Measurements from ENCODE around the gene GLRX3. TPM values are rescaled to one million over a fixed set of nuclear protein-coding genes. Genes with fewer than 3 reads are reported as not detected.

The GLRX3 gene
- total RNA-seq, 1 donor from 2014 or later: 57.5 TPM

DNA sequence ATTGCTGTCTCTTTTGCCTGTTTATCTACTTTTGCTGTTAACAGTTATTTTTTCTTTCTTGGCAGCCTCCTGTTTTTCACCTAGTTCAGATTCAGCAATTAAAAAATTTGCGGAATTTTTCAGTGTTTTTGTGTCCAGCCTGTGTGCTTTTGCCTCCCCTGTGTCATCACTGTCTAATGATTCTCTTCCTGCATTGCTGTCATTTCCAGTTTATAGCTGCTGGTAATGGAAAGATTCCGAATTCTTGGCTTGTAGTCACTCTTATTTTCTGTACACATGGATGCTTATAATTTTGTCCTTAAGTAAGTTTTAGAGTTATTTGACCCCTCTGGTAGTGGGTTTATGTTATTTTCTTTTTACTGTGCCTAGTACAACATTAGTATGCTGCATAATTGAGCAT, 25.1 kb downstream of the GLRX3 start:
- H3K27ac Mint-ChIP-seq (ENCODE audit: unreplicated experiment): no peak overlapping the region
- H3K9me3 Mint-ChIP-seq (ENCODE audit: low read depth): no peaks in the 10 kb centered on the region
- no peak overlapping the region for H3K4me3 Mint-ChIP-seq (ENCODE audit: unreplicated experiment)
- H3K36me3 Mint-ChIP-seq (ENCODE audit: low read depth): peaks cover 12% of the 10 kb centered on the region
- H3K4me1 Mint-ChIP-seq (ENCODE audit: low read depth): peaks cover 6% of the 10 kb centered on the region
- no peak for TF ChIP-seq CTCF (IDR thresholded peaks at IDR 0.05)
- no peaks in the 10 kb centered on the region for H3K27me3 Mint-ChIP-seq (ENCODE audit: low read depth)
- no peak for DNase-seq (ENCODE audit: low spot score)

DNA sequence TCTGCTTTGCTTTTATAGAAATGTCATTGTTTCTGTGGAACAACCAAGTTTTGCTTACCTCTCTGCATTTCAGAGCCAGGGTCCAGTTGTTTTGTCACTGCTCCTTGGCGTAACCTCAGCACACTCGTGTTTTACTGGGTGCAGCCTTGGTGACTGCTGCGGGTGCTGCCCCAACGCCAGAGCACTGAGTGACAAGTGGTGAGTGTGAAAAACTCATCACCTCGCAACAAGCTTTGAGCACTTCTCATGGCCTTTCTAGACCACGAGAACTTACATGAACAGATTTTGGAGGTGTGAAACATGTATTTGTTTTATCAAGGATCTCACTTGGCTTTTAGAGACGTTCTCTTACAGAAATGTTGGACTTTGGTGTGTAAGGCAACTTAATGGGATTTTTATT, 31.0 kb downstream of the GLRX3 start:
- no peaks in the 10 kb centered on the region for H3K27me3 Mint-ChIP-seq (ENCODE audit: low read depth)

DNA sequence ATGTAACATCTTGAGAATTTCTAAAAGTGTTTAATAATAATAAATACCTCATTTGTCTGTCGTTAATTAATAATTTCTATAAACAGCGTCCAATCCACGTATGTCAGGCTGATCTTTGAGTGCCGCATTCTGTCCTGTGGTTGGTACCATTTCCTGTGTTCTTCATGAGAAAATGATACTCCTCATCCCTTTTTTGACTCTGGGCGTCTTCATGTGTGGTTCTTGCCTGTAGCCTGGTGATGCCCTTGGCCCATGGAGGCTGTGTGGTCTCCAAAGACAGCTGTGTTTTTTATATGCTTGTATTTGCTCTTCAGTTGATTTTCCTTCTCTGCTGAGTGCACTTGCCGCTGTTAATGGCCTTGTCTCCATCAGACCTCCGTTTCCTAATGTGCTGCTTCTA, 31.5 kb downstream of the GLRX3 start:
- no peak overlapping the region for H3K27ac Mint-ChIP-seq (ENCODE audit: unreplicated experiment)
- no peak overlapping the region for H3K4me3 Mint-ChIP-seq (ENCODE audit: unreplicated experiment)
- H3K36me3 Mint-ChIP-seq (ENCODE audit: low read depth): peaks cover 19% of the 10 kb centered on the region
- no peak for TF ChIP-seq CTCF (IDR thresholded peaks at IDR 0.05)
- no peaks in the 10 kb centered on the region for H3K27me3 Mint-ChIP-seq (ENCODE audit: low read depth)
- DNase-seq (ENCODE audit: low spot score): no peak
- H3K4me1 Mint-ChIP-seq (ENCODE audit: low read depth): no peaks in the 10 kb centered on the region
- H3K9me3 Mint-ChIP-seq (ENCODE audit: low read depth): no peaks in the 10 kb centered on the region

More for the DNA sequence above, 31.0 kb downstream of the GLRX3 start:
- no peak for TF ChIP-seq CTCF (IDR thresholded peaks at IDR 0.05)
- H3K4me1 Mint-ChIP-seq (ENCODE audit: low read depth): no peaks in the 10 kb centered on the region
- H3K4me3 Mint-ChIP-seq (ENCODE audit: unreplicated experiment): no peak overlapping the region
- H3K9me3 Mint-ChIP-seq (ENCODE audit: low read depth): no peaks in the 10 kb centered on the region
- no peak overlapping the region for H3K27ac Mint-ChIP-seq (ENCODE audit: unreplicated experiment)
- no peak for DNase-seq (ENCODE audit: low spot score)
- H3K36me3 Mint-ChIP-seq (ENCODE audit: low read depth): peaks cover 20% of the 10 kb centered on the region

DNA sequence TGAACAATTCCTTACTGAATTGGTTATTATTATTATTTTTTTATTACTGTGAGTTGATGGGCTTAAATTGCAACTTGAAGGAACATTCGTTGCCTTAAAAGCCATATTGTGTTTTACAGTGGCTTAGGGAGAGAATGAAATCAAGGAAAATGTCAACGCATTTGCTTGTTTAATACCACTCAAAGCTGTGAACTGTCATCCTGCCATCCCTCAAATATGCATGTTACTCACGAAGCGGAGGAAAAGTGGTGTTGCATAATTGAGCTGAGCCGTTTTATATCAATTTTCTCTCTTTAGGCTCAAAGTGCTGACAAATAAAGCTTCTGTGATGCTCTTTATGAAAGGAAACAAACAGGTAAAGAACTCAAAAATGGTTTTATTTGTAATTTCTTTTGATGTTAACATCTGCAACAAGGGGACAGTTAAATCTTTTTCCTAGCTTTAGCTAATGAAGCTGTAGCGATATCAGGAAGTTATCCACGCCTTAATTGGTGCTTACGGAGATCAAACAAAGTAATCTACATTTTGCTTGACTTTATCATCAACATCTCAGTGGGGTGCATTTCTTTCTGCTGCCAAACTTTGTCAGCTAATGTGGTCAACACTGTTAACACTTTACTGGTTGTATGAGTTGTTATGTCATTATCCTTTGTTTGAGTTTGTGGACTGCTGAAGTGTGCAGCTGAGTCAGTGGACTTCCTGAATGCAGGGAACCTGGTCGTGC, 33.1 kb downstream of the GLRX3 start:
- no peaks in the 10 kb centered on the region for H3K9me3 Mint-ChIP-seq (ENCODE audit: low read depth)
- no peak for TF ChIP-seq CTCF (IDR thresholded peaks at IDR 0.05)
- H3K27me3 Mint-ChIP-seq (ENCODE audit: low read depth): no peaks in the 10 kb centered on the region
- H3K4me3 Mint-ChIP-seq (ENCODE audit: unreplicated experiment): no peak overlapping the region
- no peak for DNase-seq (ENCODE audit: low spot score)
- no peak overlapping the region for H3K27ac Mint-ChIP-seq (ENCODE audit: unreplicated experiment)
- no peaks in the 10 kb centered on the region for H3K4me1 Mint-ChIP-seq (ENCODE audit: low read depth)
- H3K36me3 Mint-ChIP-seq (ENCODE audit: low read depth): peaks cover 21% of the 10 kb centered on the region

DNA sequence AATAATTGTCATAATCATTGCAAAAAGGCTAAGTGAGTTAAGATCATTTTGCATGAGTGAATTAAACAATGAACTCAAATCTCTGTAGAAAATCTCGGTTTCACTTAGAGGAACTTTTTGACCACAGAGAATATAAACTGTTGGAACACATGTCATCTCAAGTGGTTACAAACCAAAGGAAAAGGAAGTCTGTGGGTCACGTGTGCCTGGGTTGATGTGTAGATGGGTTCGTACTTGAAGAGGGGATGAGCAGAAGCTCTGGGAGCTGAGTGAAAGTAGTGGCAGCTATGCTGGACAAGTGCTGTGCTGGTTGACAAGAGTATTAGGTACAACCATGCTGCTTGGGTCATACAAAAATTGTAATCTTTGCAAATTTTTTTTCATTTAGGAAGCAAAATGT, 35.0 kb downstream of the GLRX3 start:
- Mint-ChIP-seq H3K4me3 (ENCODE audit: unreplicated experiment) (no peak overlapping the region), H3K36me3 (ENCODE audit: low read depth) (peaks cover 28% of the 10 kb centered on the region), H3K9me3 (ENCODE audit: low read depth) (no peaks in the 10 kb centered on the region), H3K4me1 (ENCODE audit: low read depth) (no peaks in the 10 kb centered on the region), H3K27ac (ENCODE audit: unreplicated experiment) (no peak overlapping the region), H3K27me3 (ENCODE audit: low read depth) (no peaks in the 10 kb centered on the region)
- TF ChIP-seq CTCF (IDR thresholded peaks at IDR 0.05): no peak
- no peak for DNase-seq (ENCODE audit: low spot score)

Data from chondrocyte (in vitro differentiated cells).